H1 (cell line): ENCODE results near the gene PEX5L. TPM values are rescaled to one million over a fixed set of nuclear protein-coding genes. Genes with fewer than 3 reads are reported as not detected.

Source experiments
- SUZ12 ChIP-seq: fragments of 200-600 bp; sonication (generic); IDR thresholded peaks from 2 replicates; pipeline ENCODE4 v1.6.1; 2012; ENCODE audit warnings: mild to moderate bottlenecking, inconsistent platforms, low read length, moderate library complexity, mixed read lengths
- polyA plus RNA-seq, 7 experiments: library from polyadenylated mRNA; depleted of rRNA in 3 of 7; stranded (reverse) in 5 of 7; unstranded in 2 of 7; fragments of >200 nt in 5 of 7; fragments of 200-250 nt in 2 of 7; gene quantifications; 1 replicate in 5 of 7; 2 replicates in 1 of 7; 4 replicates in 1 of 7; pipeline versions ENCODE4 v1.2.1 to v1.2.3, GENCODE V29; 2011 to 2013; ENCODE audit warnings: missing spikeins in 2 of 7, mixed read lengths in 2 of 7
- total RNA-seq: library from RNA; stranded (reverse); fragmentation: NEBNext Ultra II Directional; extraction: Animal tissue kit (Norgen Biotek cat#: 25700); gene quantifications from 2 replicates; pipeline ENCODE4 v1.2.1, GENCODE V29; 2021

Gene PEX5L
- total and polyA plus RNA-seq, 2 of the 8 experiments (the other 6 are each of a cell fraction or from before 2014, with no cell fraction given) = 0.80 to 4.2 TPM

- no peak for TF ChIP-seq SUZ12
These were observed 55.1 kb downstream of the PEX5L start (continued) for GRCh38 chr3:179981646-179982045.
